Astrocyte (in vitro differentiated cells and primary cell): ENCODE results near the gene ABCC10. TPM values are rescaled to one million over a fixed set of nuclear protein-coding genes. Genes with fewer than 3 reads are reported as not detected.

Experiments
- DNase-seq: peaks from one replicate; pipeline ENCODE4 v3.0.0-alpha.2; 2010; ENCODE audit warnings: low read depth
- FAIRE-seq: peaks from 2 replicates; lab custom pipeline; 2011; peaks lifted over from hg19 to GRCh38; lab: Jason Lieb, UNC
- H2AFZ ChIP-seq: 2 replicates; pipeline ENCODE4 v1.6.0; 2012; ENCODE audit warnings: low read depth, low read length, inconsistent platforms
- H3K27ac ChIP-seq: 2 replicates; pipeline ENCODE4 v1.5.1; 2011; ENCODE audit warnings: low read depth, low read length, inconsistent platforms
- H3K27me3 ChIP-seq: 2 replicates; pipeline ENCODE4 v1.6.0; 2011; ENCODE audit warnings: low read length, inconsistent platforms; ENCODE audit not compliant: insufficient read depth
- H3K36me3 ChIP-seq: 2 replicates; pipeline ENCODE4 v1.5.1; 2011; ENCODE audit warnings: low read length, inconsistent platforms; ENCODE audit not compliant: insufficient read depth
- H3K4me1 ChIP-seq: 2 replicates; pipeline ENCODE4 v1.5.1; 2011; ENCODE audit warnings: low read length, inconsistent platforms; ENCODE audit not compliant: insufficient read depth
- H3K4me2 ChIP-seq: 2 replicates; pipeline ENCODE4 v1.6.0; 2012; ENCODE audit warnings: low read length, inconsistent platforms
- H3K4me3 ChIP-seq: 2 replicates; pipeline ENCODE4 v1.5.1; 2011; ENCODE audit warnings: low read depth, mild to moderate bottlenecking, low read length, inconsistent platforms; ENCODE audit not compliant: insufficient read depth
- H3K79me2 ChIP-seq: 2 replicates; pipeline ENCODE4 v1.6.0; 2012; ENCODE audit warnings: mild to moderate bottlenecking, low read length, inconsistent platforms; ENCODE audit not compliant: insufficient read depth
- H3K9ac ChIP-seq: 2 replicates; pipeline ENCODE4 v1.6.0; 2012; ENCODE audit warnings: mild to moderate bottlenecking, low read length, inconsistent platforms
- H3K9me3 ChIP-seq: 2 replicates; pipeline ENCODE4 v1.5.1; 2012; ENCODE audit warnings: low read depth, mild to moderate bottlenecking, low read length, inconsistent platforms; ENCODE audit not compliant: insufficient read depth
- H4K20me1 ChIP-seq: 2 replicates; pipeline ENCODE4 v1.6.0; 2012; ENCODE audit warnings: low read length, inconsistent platforms; ENCODE audit not compliant: insufficient read depth
- H3K27ac Mint-ChIP-seq: one replicate; pipeline ENCODE4 v1.8.0; 2021; ENCODE audit warnings: mild to moderate bottlenecking, mixed read lengths; ENCODE audit not compliant: unreplicated experiment
- H3K27me3 Mint-ChIP-seq: one replicate; pipeline ENCODE4 v1.8.0; 2021; ENCODE audit warnings: low read depth, mixed read lengths; ENCODE audit not compliant: unreplicated experiment
- H3K36me3 Mint-ChIP-seq: one replicate; pipeline ENCODE4 v1.8.0; 2021; ENCODE audit warnings: low read depth, mixed read lengths; ENCODE audit not compliant: unreplicated experiment
- H3K4me1 Mint-ChIP-seq: one replicate; pipeline ENCODE4 v1.8.0; 2021; ENCODE audit warnings: low read depth, mixed read lengths; ENCODE audit not compliant: unreplicated experiment
- H3K4me3 Mint-ChIP-seq: one replicate; pipeline ENCODE4 v1.8.0; 2021; ENCODE audit warnings: mild to moderate bottlenecking, moderate library complexity, mixed read lengths; ENCODE audit not compliant: unreplicated experiment
- H3K9me3 Mint-ChIP-seq: one replicate; pipeline ENCODE4 v1.8.0; 2021; ENCODE audit warnings: mild to moderate bottlenecking, mixed read lengths; ENCODE audit not compliant: unreplicated experiment
- EZH2 ChIP-seq: IDR thresholded peaks from 2 replicates; pipeline ENCODE4 v1.6.1; 2012; ENCODE audit warnings: mild to moderate bottlenecking, low read length, inconsistent platforms; ENCODE audit not compliant: insufficient read depth
- total RNA-seq: library from RNA; stranded (reverse); gene quantifications from 2 replicates; pipeline ENCODE4 v1.2.1, GENCODE V29; 2021
- TF ChIP-seq, protein P1 (sequence below): IDR thresholded peaks from 2 replicates; pipeline ENCODE4 v1.5.1; 2011; ENCODE audit warnings: low read depth, mild to moderate bottlenecking, inconsistent platforms, low read length, moderate library complexity; ENCODE audit not compliant: insufficient read depth

Gene ABCC10
- total RNA-seq, 1 donor from 2014 or later, result 37.2 TPM

DNA sequence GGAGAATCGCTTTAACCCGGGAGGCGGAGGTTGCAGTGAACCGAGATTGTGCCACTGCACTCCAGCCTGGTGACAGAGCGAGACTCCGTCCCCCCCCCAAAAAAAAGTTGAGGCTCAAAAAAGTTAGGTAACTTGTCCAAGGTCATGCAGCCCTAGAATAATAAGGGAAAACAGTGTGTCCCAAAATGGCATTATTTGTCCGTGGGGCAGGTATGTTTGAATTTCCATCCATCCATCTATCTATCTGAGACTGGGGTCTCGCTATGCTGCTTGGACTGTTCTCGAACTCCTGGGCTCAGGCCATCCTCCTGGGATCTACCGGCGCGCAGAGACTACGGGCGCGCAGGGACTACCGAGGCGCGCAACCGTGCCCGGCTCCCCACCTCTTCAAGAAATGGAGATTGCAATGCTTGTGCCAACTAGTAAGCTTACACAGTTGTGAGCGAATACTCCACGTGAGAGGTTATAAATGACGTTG, 374 bp upstream of the ABCC10 start:
- peak overlapping the region; percentile 97 for H3K9ac ChIP-seq
- no peaks in the 10 kb centered on the region for H3K27me3 Mint-ChIP-seq
- TF ChIP-seq, protein P1, sequence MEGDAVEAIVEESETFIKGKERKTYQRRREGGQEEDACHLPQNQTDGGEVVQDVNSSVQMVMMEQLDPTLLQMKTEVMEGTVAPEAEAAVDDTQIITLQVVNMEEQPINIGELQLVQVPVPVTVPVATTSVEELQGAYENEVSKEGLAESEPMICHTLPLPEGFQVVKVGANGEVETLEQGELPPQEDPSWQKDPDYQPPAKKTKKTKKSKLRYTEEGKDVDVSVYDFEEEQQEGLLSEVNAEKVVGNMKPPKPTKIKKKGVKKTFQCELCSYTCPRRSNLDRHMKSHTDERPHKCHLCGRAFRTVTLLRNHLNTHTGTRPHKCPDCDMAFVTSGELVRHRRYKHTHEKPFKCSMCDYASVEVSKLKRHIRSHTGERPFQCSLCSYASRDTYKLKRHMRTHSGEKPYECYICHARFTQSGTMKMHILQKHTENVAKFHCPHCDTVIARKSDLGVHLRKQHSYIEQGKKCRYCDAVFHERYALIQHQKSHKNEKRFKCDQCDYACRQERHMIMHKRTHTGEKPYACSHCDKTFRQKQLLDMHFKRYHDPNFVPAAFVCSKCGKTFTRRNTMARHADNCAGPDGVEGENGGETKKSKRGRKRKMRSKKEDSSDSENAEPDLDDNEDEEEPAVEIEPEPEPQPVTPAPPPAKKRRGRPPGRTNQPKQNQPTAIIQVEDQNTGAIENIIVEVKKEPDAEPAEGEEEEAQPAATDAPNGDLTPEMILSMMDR, result no peak
- TF ChIP-seq EZH2, result no peak

DNA sequence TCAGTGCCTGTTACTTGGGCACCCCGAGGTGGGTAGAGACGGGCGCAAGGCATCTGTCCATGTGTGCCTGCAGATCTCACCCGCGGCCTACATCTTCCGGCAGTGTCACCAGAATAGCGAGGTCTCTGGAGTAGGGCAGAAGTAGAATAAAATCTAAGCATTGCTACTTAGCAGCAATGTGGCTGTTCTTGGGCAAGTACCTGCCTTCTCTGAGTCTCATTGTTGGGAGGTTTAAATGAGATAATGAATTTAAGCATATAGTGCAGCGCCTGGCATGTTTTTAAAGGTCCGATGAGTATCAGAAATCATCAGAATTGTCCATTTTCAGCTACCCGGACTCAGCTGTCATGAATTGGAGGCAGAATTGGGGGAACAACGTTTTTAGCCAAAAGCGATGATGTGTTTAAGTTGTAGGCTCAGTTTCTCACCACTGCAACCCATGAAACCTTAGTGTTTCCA, 800 bp downstream of the ABCC10 start:
- Histone ChIP-seq H3K4me3 (peak overlapping the region; percentile 92), H3K4me2 (peak overlapping the region; percentile 98), H3K4me1 (peaks cover 14% of the 10 kb centered on the region), H3K27ac (peak overlapping the region; percentile 82), H4K20me1 (peaks cover 12% of the 10 kb centered on the region), H2AFZ (peak overlapping the region; percentile 80), H3K9ac (peak overlapping the region; percentile 97), H3K9me3 (no peaks in the 10 kb centered on the region), H3K79me2 (peaks cover 26% of the 10 kb centered on the region), H3K27me3 (no peaks in the 10 kb centered on the region), H3K36me3 (no peaks in the 10 kb centered on the region)
- H3K27ac Mint-ChIP-seq, result peak overlapping the region; percentile 72
- H3K4me3 Mint-ChIP-seq, result peak overlapping the region; percentile 93
- TF ChIP-seq, protein P1, result no peak
- no peak for TF ChIP-seq EZH2
- H3K36me3 Mint-ChIP-seq, result peaks cover 6% of the 10 kb centered on the region
- H3K27me3 Mint-ChIP-seq, result no peaks in the 10 kb centered on the region
- peak; percentile 12 for DNase-seq
- H3K9me3 Mint-ChIP-seq, result peaks cover 3% of the 10 kb centered on the region
- FAIRE-seq, result no peak
- peaks cover 11% of the 10 kb centered on the region for H3K4me1 Mint-ChIP-seq

More for the DNA sequence above, 374 bp upstream of the ABCC10 start:
- H3K27ac Mint-ChIP-seq, result peak overlapping the region; percentile 91
- Histone ChIP-seq H3K79me2 (peaks cover 26% of the 10 kb centered on the region), H3K4me2 (peak overlapping the region; percentile 98), H3K27me3 (no peaks in the 10 kb centered on the region), H3K4me1 (peaks cover 14% of the 10 kb centered on the region), H4K20me1 (peaks cover 5% of the 10 kb centered on the region), H3K9me3 (no peaks in the 10 kb centered on the region), H3K4me3 (peak overlapping the region; percentile 92), H3K27ac (peak overlapping the region; percentile 82), H3K36me3 (no peaks in the 10 kb centered on the region), H2AFZ (peak overlapping the region; percentile 80)
- peaks cover 6% of the 10 kb centered on the region for H3K36me3 Mint-ChIP-seq
- H3K9me3 Mint-ChIP-seq, result peaks cover 8% of the 10 kb centered on the region
- FAIRE-seq, result no peak
- peak overlapping the region; percentile 93 for H3K4me3 Mint-ChIP-seq
- no peak for DNase-seq
- H3K4me1 Mint-ChIP-seq, result peaks cover 11% of the 10 kb centered on the region

GRCh38 chr6:43428874-43429273, 1.5 kb downstream of the ABCC10 start:
- peaks cover 14% of the 10 kb centered on the region for H3K4me1 ChIP-seq
- peak overlapping the region; percentile 93 for H3K4me3 Mint-ChIP-seq
- H3K27me3 Mint-ChIP-seq, result no peaks in the 10 kb centered on the region
- H3K9me3 ChIP-seq, result no peaks in the 10 kb centered on the region
- no peak overlapping the region for H3K27ac Mint-ChIP-seq
- H2AFZ ChIP-seq, result no peak overlapping the region
- peaks cover 17% of the 10 kb centered on the region for H4K20me1 ChIP-seq
- no peak for FAIRE-seq
- DNase-seq, result no peak
- H3K27ac ChIP-seq, result no peak overlapping the region
- H3K4me3 ChIP-seq, result peak overlapping the region; percentile 92
- TF ChIP-seq EZH2, result no peak
- H3K9me3 Mint-ChIP-seq, result peaks cover 3% of the 10 kb centered on the region
- peak overlapping the region; percentile 97 for H3K9ac ChIP-seq
- no peaks in the 10 kb centered on the region for H3K36me3 ChIP-seq
- peaks cover 6% of the 10 kb centered on the region for H3K36me3 Mint-ChIP-seq
- H3K4me2 ChIP-seq, result peak overlapping the region; percentile 98
- peaks cover 26% of the 10 kb centered on the region for H3K79me2 ChIP-seq
- H3K27me3 ChIP-seq, result no peaks in the 10 kb centered on the region
- H3K4me1 Mint-ChIP-seq, result peaks cover 11% of the 10 kb centered on the region
